Measurements from ENCODE around the gene NRXN3. TPM values are rescaled to one million over a fixed set of nuclear protein-coding genes. Genes with fewer than 3 reads are reported as not detected.
"Not testable (repeated sequence)": the region's sequence is repeated elsewhere in the genome, so short reads cannot be mapped to it uniquely, and the experiment has no call there.

The NRXN3 gene
- total RNA-seq, 1 experiment from 2014 or later = not detected

DNA sequence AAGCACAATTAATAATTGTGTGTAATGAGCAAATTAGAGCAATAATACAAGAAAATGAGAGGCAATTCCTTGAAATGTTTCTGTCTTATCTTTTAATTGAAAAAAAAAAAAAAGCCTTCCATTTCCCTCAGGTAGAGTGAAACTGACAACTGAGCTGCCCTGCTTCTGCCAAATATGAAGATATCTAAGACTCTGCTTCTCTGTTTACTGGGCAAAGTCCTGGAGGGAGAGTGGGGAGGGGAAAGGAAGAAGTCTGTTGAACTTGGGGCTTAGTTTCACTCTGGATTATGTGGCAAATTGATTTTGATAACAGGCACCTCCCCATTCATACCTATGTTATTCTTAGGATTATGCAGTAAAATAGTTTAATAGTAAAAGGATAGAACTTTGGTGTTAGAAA is 364.9 kb downstream of the NRXN3 start:
- ChIA-PET CTCF (no interaction called here), POLR2A (ENCODE audit: unreplicated experiment) (no interaction called here)
- no peak overlapping the region for H2AFZ ChIP-seq
- no peaks in the 10 kb centered on the region for H3F3A ChIP-seq (ENCODE audit: insufficient read depth, low read depth)
- no peaks in the 10 kb centered on the region for H3K4me1 ChIP-seq (replicated peaks; ENCODE audit: insufficient read depth)
- no TSS peak for BruUV-seq (replicated peaks)
- TF ChIP-seq, protein P1, sequence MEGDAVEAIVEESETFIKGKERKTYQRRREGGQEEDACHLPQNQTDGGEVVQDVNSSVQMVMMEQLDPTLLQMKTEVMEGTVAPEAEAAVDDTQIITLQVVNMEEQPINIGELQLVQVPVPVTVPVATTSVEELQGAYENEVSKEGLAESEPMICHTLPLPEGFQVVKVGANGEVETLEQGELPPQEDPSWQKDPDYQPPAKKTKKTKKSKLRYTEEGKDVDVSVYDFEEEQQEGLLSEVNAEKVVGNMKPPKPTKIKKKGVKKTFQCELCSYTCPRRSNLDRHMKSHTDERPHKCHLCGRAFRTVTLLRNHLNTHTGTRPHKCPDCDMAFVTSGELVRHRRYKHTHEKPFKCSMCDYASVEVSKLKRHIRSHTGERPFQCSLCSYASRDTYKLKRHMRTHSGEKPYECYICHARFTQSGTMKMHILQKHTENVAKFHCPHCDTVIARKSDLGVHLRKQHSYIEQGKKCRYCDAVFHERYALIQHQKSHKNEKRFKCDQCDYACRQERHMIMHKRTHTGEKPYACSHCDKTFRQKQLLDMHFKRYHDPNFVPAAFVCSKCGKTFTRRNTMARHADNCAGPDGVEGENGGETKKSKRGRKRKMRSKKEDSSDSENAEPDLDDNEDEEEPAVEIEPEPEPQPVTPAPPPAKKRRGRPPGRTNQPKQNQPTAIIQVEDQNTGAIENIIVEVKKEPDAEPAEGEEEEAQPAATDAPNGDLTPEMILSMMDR (conservative IDR thresholded peaks at IDR 0.05) = no peak
- TF ChIP-seq EZH2 (IDR thresholded peaks at IDR 0.05; ENCODE audit: low read depth) = no peak
- intact Hi-C loops (cut with micrococcal nuclease; ENCODE audit: unreplicated experiment) = no loop called here
- H3K36me3 ChIP-seq (ENCODE audit: low read depth) = no peaks in the 10 kb centered on the region
- peaks cover 4% of the 10 kb centered on the region; the same call in 1 of the 2 replicates for H4K20me1 ChIP-seq (ENCODE audit: insufficient read depth)
- H3K27me3 ChIP-seq (ENCODE audit: insufficient read depth, low read depth) = no peaks in the 10 kb centered on the region
- no peaks in the 10 kb centered on the region for H3K9me3 ChIP-seq (ENCODE audit: insufficient read depth, low read depth)
- DNase-seq = no peak
- H3K4me3 ChIP-seq = no peak overlapping the region
- H3K27ac ChIP-seq = no peak overlapping the region
- H3K4me2 ChIP-seq = no peak overlapping the region
- no peaks in the 10 kb centered on the region for H3K79me2 ChIP-seq (ENCODE audit: low read depth)
- no peaks in the 10 kb centered on the region for H3K9me2 ChIP-seq (ENCODE audit: insufficient read depth)

DNA sequence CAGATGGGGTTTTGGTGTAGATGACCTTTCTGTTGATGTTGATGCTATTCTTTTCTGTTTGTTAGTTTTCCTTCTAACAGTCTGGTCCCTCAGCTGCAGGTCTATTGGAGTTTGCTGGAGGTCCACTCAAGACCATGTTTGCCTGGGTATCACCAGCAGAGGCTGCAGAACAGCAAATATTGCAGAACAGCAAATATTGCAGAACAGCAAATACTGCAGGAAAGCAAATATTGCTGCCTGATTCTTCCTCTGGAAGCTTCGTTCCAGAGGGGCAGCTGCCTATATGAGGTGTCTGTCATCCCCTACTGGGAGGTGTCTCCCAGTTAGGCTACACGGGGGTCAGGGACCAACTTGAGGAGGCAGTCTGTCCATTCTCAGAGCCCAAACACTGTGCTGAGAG is 371.6 kb downstream of the NRXN3 start:
- H2AFZ ChIP-seq; H3K4me2 ChIP-seq; BruUV-seq (replicated peaks); H3K36me3 ChIP-seq (ENCODE audit: low read depth); intact Hi-C loops (cut with micrococcal nuclease; ENCODE audit: unreplicated experiment); H3K27ac ChIP-seq; H3K27me3 ChIP-seq (ENCODE audit: insufficient read depth, low read depth); H3K4me1 ChIP-seq (replicated peaks; ENCODE audit: insufficient read depth); DNase-seq; H3K79me2 ChIP-seq (ENCODE audit: low read depth); H4K20me1 ChIP-seq (ENCODE audit: insufficient read depth); H3K9me3 ChIP-seq (ENCODE audit: insufficient read depth, low read depth); H3K9me2 ChIP-seq (ENCODE audit: insufficient read depth); CTCF ChIA-PET; H3K4me3 ChIP-seq; H3F3A ChIP-seq (ENCODE audit: insufficient read depth, low read depth); POLR2A ChIA-PET (ENCODE audit: unreplicated experiment): not testable (repeated sequence)

DNA sequence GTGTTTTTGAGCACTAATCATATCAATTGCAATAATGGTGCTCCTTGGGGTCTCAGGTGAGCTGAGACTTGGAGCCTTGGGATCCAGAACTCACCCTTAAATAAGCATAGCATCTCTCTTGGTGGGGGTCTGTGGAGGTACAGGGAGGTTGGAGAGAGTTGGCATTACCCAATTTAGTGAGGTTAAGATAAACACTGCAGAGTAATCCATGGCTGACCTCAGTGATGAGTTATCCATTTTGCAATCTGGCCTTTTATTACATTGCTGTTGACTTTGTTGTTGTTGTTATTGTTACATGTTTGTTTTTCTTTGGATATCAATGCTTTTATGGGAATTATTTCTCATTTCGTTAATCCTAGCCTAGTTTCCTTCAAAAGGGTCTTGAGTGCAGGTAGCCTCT is 373.3 kb downstream of the NRXN3 start:
- intact Hi-C loops (cut with micrococcal nuclease; ENCODE audit: unreplicated experiment) = no loop called here
- H3K9me2 ChIP-seq (ENCODE audit: insufficient read depth) = no peaks in the 10 kb centered on the region
- no peaks in the 10 kb centered on the region for H3K4me1 ChIP-seq (replicated peaks; ENCODE audit: insufficient read depth)
- no TSS peak for BruUV-seq (replicated peaks)
- no peak overlapping the region for H2AFZ ChIP-seq
- H3K4me3 ChIP-seq = no peak overlapping the region
- H3F3A ChIP-seq (ENCODE audit: insufficient read depth, low read depth) = no peaks in the 10 kb centered on the region
- H3K9me3 ChIP-seq (ENCODE audit: insufficient read depth, low read depth) = no peaks in the 10 kb centered on the region
- no peaks in the 10 kb centered on the region for H3K36me3 ChIP-seq (ENCODE audit: low read depth)
- POLR2A ChIA-PET (ENCODE audit: unreplicated experiment) = no interaction called here
- no peak overlapping the region for H3K27ac ChIP-seq
- no peaks in the 10 kb centered on the region for H3K79me2 ChIP-seq (ENCODE audit: low read depth)
- CTCF ChIA-PET = no interaction called here
- no peak for DNase-seq
- H3K27me3 ChIP-seq (ENCODE audit: insufficient read depth, low read depth) = no peaks in the 10 kb centered on the region
- no peak overlapping the region for H3K4me2 ChIP-seq
- H4K20me1 ChIP-seq (ENCODE audit: insufficient read depth) = no peaks in the 10 kb centered on the region
- TF ChIP-seq EZH2 (IDR thresholded peaks at IDR 0.05; ENCODE audit: low read depth) = no peak
- TF ChIP-seq, protein P1 (conservative IDR thresholded peaks at IDR 0.05) = no peak

DNA sequence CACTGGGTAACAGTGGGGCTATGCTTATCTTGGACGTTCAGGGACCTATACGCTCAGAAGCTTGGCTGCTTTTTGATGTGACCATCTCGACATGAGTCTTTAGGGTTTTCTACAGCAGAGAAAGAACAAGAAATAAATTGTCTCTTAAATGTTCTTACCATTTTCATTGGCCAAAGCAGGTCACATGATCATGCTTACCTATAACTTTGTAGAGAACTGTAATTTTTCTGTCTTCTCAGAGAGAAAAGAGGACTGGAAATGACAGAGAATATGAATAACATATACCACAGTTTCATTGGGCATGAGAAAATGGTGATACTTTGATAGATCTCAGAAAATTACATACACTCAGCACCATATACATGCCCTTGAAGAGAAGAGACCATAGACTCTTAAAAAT is 390.9 kb downstream of the NRXN3 start:
- Histone ChIP-seq H3K9me3 (ENCODE audit: insufficient read depth, low read depth) (no peaks in the 10 kb centered on the region), H3K9me2 (ENCODE audit: insufficient read depth) (no peaks in the 10 kb centered on the region), H3K79me2 (ENCODE audit: low read depth) (no peaks in the 10 kb centered on the region), H3K4me1 (replicated peaks; ENCODE audit: insufficient read depth) (no peaks in the 10 kb centered on the region), H3K27ac (no peak overlapping the region), H3K27me3 (ENCODE audit: insufficient read depth, low read depth) (no peaks in the 10 kb centered on the region), H4K20me1 (ENCODE audit: insufficient read depth) (no peaks in the 10 kb centered on the region), H3K4me2 (no peak overlapping the region), H2AFZ (no peak overlapping the region), H3K36me3 (ENCODE audit: low read depth) (no peaks in the 10 kb centered on the region), H3K4me3 (no peak overlapping the region), H3F3A (ENCODE audit: insufficient read depth, low read depth) (no peaks in the 10 kb centered on the region)
- TF ChIP-seq EZH2 (IDR thresholded peaks at IDR 0.05; ENCODE audit: low read depth) = no peak
- TF ChIP-seq, protein P1 (conservative IDR thresholded peaks at IDR 0.05) = no peak
- POLR2A ChIA-PET (ENCODE audit: unreplicated experiment) = no interaction called here
- intact Hi-C loops (cut with micrococcal nuclease; ENCODE audit: unreplicated experiment) = no loop called here
- DNase-seq = no peak
- BruUV-seq (replicated peaks) = no TSS peak
- CTCF ChIA-PET = no interaction called here

Data from PC-9 (cell line).